Measurements from ENCODE around the gene KIRREL2.

GRCh38 chr19:35833972-35834371, 22.7 kb upstream of the KIRREL2 start:
- TF ChIP-seq CTCF (IDR thresholded peaks at IDR 0.05) (no peak), POLR2AphosphoS5 (IDR thresholded peaks at IDR 0.05) (no peak)
